H1 (cell line): ENCODE results near the gene CHAC1. TPM values are rescaled to one million over a fixed set of nuclear protein-coding genes. Genes with fewer than 3 reads are reported as not detected.
A peak's percentile ranks its signal among the peaks of the same experiment; 100 is the strongest.

ENCODE experiments used
- CTCF ChIA-PET: fragments of 300-600 bp; sonication (Branson Sonifier 250); formaldehyde crosslinking; loops from one replicate; lab custom pipeline; 2021; ENCODE audit not compliant: partially characterized antibody; lab: Charles Lee
- POLR2A ChIA-PET: fragments of 300-600 bp; sonication (Branson Sonifier 250); formaldehyde crosslinking; loops from one replicate; lab custom pipeline; 2021; ENCODE audit warnings: inconsistent platforms; ENCODE audit not compliant: partially characterized antibody; lab: Charles Lee
- DNase-seq, 2 experiments: peaks; one replicate each; pipeline versions ENCODE4 v3.0.0 to v3.0.0-alpha.2; 2010 to 2022; ENCODE audit warnings: low spot score in 2 of 2, low read depth in 1 of 2, mixed read lengths in 1 of 2
- FAIRE-seq: peaks from 2 replicates; lab custom pipeline; 2011; peaks lifted over from hg19 to GRCh38; lab: Jason Lieb, UNC
- H2AFZ ChIP-seq: 2 replicates; pipeline ENCODE4 v1.8.1; 2012; ENCODE audit warnings: low read length, inconsistent platforms
- H2AK5ac ChIP-seq: 2 replicates; pipeline ENCODE4 v1.6.1; 2013; ENCODE audit warnings: low read depth, low read length
- H2BK120ac ChIP-seq: replicated peaks from 2 replicates; pipeline ENCODE3; 2013; ENCODE audit warnings: low read depth, low read length, inconsistent platforms
- H2BK12ac ChIP-seq: 2 replicates; pipeline ENCODE4 v1.6.1; 2013; ENCODE audit warnings: low read depth, low read length
- H2BK15ac ChIP-seq: 2 replicates; pipeline ENCODE4 v1.6.1; 2013; ENCODE audit warnings: low read length
- H2BK20ac ChIP-seq: 2 replicates; pipeline ENCODE4 v1.6.1; 2013; ENCODE audit warnings: low read length
- H2BK5ac ChIP-seq: 2 replicates; pipeline ENCODE4 v1.6.1; 2013; ENCODE audit warnings: low read depth, low read length
- H3K14ac ChIP-seq: 2 replicates; pipeline ENCODE4 v1.6.1; 2013; ENCODE audit warnings: inconsistent platforms; ENCODE audit not compliant: insufficient read length
- H3K18ac ChIP-seq: 2 replicates; pipeline ENCODE4 v1.6.1; 2013; ENCODE audit warnings: low read length; ENCODE audit errors: extremely low read depth
- H3K23ac ChIP-seq: 2 replicates; pipeline ENCODE4 v1.6.1; 2013; ENCODE audit warnings: inconsistent platforms; ENCODE audit not compliant: insufficient read length
- H3K23me2 ChIP-seq: 2 replicates; pipeline ENCODE4 v1.6.1; 2013; ENCODE audit warnings: low read depth, low read length
- H3K27ac ChIP-seq: 2 replicates; pipeline ENCODE4 v1.6.1; 2011; ENCODE audit warnings: low read depth, low read length, inconsistent platforms
- H3K27me3 ChIP-seq, 4 experiments: replicated peaks in 1 of 4; 1 replicate in 1 of 4; 2 replicates in 3 of 4; pipeline versions ENCODE4 v1.6.1 to v1.8.1; 2011 to 2013; ENCODE audit warnings: low read length in 3 of 4, mild to moderate bottlenecking in 3 of 4, inconsistent platforms in 2 of 4, mixed read lengths in 2 of 4, moderate library complexity in 1 of 4; ENCODE audit not compliant: control insufficient read depth in 3 of 4, insufficient read depth in 3 of 4; ENCODE audit errors: extremely low read depth in 1 of 4
- H3K36me3 ChIP-seq, 4 experiments: 2 replicates each; pipeline versions ENCODE4 v1.6.1 to v1.8.1; 2011 to 2013; ENCODE audit warnings: mild to moderate bottlenecking in 4 of 4, low read length in 3 of 4, moderate library complexity in 2 of 4, control low read depth in 1 of 4, inconsistent platforms in 1 of 4; ENCODE audit not compliant: insufficient read depth in 4 of 4, control insufficient read depth in 2 of 4
- H3K4ac ChIP-seq: replicated peaks from 2 replicates; pipeline ENCODE3; 2013; ENCODE audit warnings: low read length, low read depth, mixed read lengths, inconsistent platforms; ENCODE audit not compliant: insufficient read length
- H3K4me1 ChIP-seq, 4 experiments: replicated peaks in 1 of 4; 1 replicate in 1 of 4; 2 replicates in 3 of 4; pipeline versions ENCODE4 v1.6.1 to v1.8.1; 2011 to 2013; ENCODE audit warnings: low read length in 3 of 4, inconsistent platforms in 2 of 4, mixed read lengths in 1 of 4; ENCODE audit not compliant: insufficient read depth in 4 of 4, control insufficient read depth in 3 of 4
- H3K4me2 ChIP-seq, 2 experiments: 2 replicates each; pipeline versions ENCODE4 v1.6.1 to v1.8.1; 2011 to 2013; ENCODE audit warnings: low read depth in 2 of 2, low read length in 2 of 2, control low read depth in 1 of 2, inconsistent platforms in 1 of 2, mild to moderate bottlenecking in 1 of 2; ENCODE audit not compliant: insufficient read depth in 1 of 2
- H3K4me3 ChIP-seq, 4 experiments: fragments of 200-600, 300-600 bp in 1 of 4; sonication (generic), shearing (Covaris generic), sonication (Bioruptor Twin) in 1 of 4; 2 replicates each; pipeline versions ENCODE4 v1.5.1 to v1.8.1; 2011 to 2016; ENCODE audit warnings: low read length in 4 of 4, low read depth in 3 of 4, control low read depth in 2 of 4, inconsistent platforms in 2 of 4, mild to moderate bottlenecking in 2 of 4, mixed read lengths in 1 of 4, moderate library complexity in 1 of 4; ENCODE audit not compliant: insufficient read depth in 2 of 4; ENCODE audit errors: extremely low read depth in 1 of 4
- H3K56ac ChIP-seq: replicated peaks from 2 replicates; pipeline ENCODE3; 2013; ENCODE audit warnings: low read depth, mild to moderate bottlenecking, mixed read lengths, low read length, inconsistent platforms; ENCODE audit not compliant: insufficient read length
- H3K79me1 ChIP-seq: 2 replicates; pipeline ENCODE4 v1.6.1; 2013; ENCODE audit warnings: low read depth, low read length, control low read depth
- H3K79me2 ChIP-seq, 2 experiments: 2 replicates each; pipeline versions ENCODE4 v1.6.1 to v1.8.1; 2012 to 2013; ENCODE audit warnings: low read length in 2 of 2, mild to moderate bottlenecking in 2 of 2, inconsistent platforms in 1 of 2; ENCODE audit not compliant: insufficient read depth in 2 of 2, control insufficient read depth in 1 of 2
- H3K9ac ChIP-seq, 4 experiments: replicated peaks in 1 of 4; 1 replicate in 1 of 4; 2 replicates in 3 of 4; pipeline versions ENCODE4 v1.6.1 to v1.8.1; 2011 to 2013; ENCODE audit warnings: low read depth in 3 of 4, low read length in 3 of 4, control low read depth in 2 of 4, mild to moderate bottlenecking in 2 of 4, moderate library complexity in 2 of 4, inconsistent platforms in 1 of 4; ENCODE audit errors: extremely low read depth in 1 of 4
- H3K9me3 ChIP-seq, 2 experiments: 2 replicates each; pipeline versions ENCODE4 v1.6.1 to v1.8.1; 2012 to 2013; ENCODE audit warnings: mild to moderate bottlenecking in 2 of 2, moderate library complexity in 2 of 2, control low read depth in 1 of 2, inconsistent platforms in 1 of 2, low read depth in 1 of 2, low read length in 1 of 2, mixed read lengths in 1 of 2; ENCODE audit not compliant: insufficient read depth in 2 of 2
- H4K20me1 ChIP-seq, 2 experiments: replicated peaks in 1 of 2; 2 replicates each; pipeline versions ENCODE3 to v1.8.1; 2011 to 2013; ENCODE audit warnings: inconsistent platforms in 2 of 2, low read length in 2 of 2, mild to moderate bottlenecking in 1 of 2; ENCODE audit not compliant: insufficient read depth in 2 of 2, control insufficient read depth in 1 of 2
- H4K5ac ChIP-seq: 2 replicates; pipeline ENCODE4 v1.6.1; 2013; ENCODE audit warnings: low read length, low read depth, mixed read lengths, inconsistent platforms; ENCODE audit not compliant: insufficient read length
- H4K8ac ChIP-seq: 2 replicates; pipeline ENCODE4 v1.8.0; 2013; ENCODE audit warnings: mild to moderate bottlenecking, moderate library complexity, low read length, inconsistent platforms; ENCODE audit not compliant: insufficient read depth; ENCODE audit errors: extremely low read depth
- H4K91ac ChIP-seq: replicated peaks from 2 replicates; pipeline ENCODE3; 2013; ENCODE audit warnings: low read length, mixed read lengths, inconsistent platforms; ENCODE audit not compliant: insufficient read length
- CHD2 ChIP-seq: IDR thresholded peaks from 2 replicates; pipeline ENCODE4 v1.6.1; 2012; ENCODE audit warnings: low read length, improper control_type of control experiment
- EP300 ChIP-seq, 2 experiments: IDR thresholded peaks; 1 replicate in 1 of 2; 2 replicates in 1 of 2; pipeline ENCODE4 v1.6.1; 2011 to 2012; ENCODE audit warnings: low read depth in 2 of 2, low read length in 2 of 2, mild to moderate bottlenecking in 2 of 2, borderline replicate concordance in 1 of 2, inconsistent platforms in 1 of 2, moderate library complexity in 1 of 2
- KDM1A ChIP-seq: fragments of 200-600, 300-600 bp; sonication (generic); IDR thresholded peaks from 2 replicates; pipeline ENCODE4 v1.7.1; 2016; ENCODE audit warnings: mild to moderate bottlenecking, low read length, borderline replicate concordance
- SP4 ChIP-seq: IDR thresholded peaks from 2 replicates; pipeline ENCODE4 v1.6.1; 2012; ENCODE audit warnings: low read length, inconsistent platforms
- YY1 ChIP-seq: IDR thresholded peaks from 2 replicates; pipeline ENCODE4 v1.6.1; 2011; ENCODE audit warnings: low read depth, mild to moderate bottlenecking, low read length
- WGBS, 2 experiments: shearing (Covaris generic) in 1 of 2; methylation state at CpG; one replicate each; pipeline versions ENCODE4 v1.1.6 to v1.1.7; 2013 to 2015; ENCODE audit warnings: low lambda C conversion rate in 2 of 2, mixed read lengths in 2 of 2, inconsistent platforms in 1 of 2, low coverage in 1 of 2, missing lambda C conversion rate in 1 of 2; ENCODE audit not compliant: insufficient replicate concordance in 2 of 2, insufficient coverage in 1 of 2, insufficient read length in 1 of 2; ENCODE audit errors: extremely low coverage in 1 of 2, missing lambda C conversion rate in 1 of 2; 5-methylcytosine and 5-hydroxymethylcytosine counted together
- polyA plus RNA-seq, 7 experiments: library from polyadenylated mRNA; depleted of rRNA in 3 of 7; stranded (reverse) in 5 of 7; unstranded in 2 of 7; fragments of >200 nt in 5 of 7; fragments of 200-250 nt in 2 of 7; gene quantifications; 1 replicate in 5 of 7; 2 replicates in 1 of 7; 4 replicates in 1 of 7; pipeline versions ENCODE4 v1.2.1 to v1.2.3, GENCODE V29; 2011 to 2013; ENCODE audit warnings: missing spikeins in 2 of 7, mixed read lengths in 2 of 7
- total RNA-seq: library from RNA; stranded (reverse); fragmentation: NEBNext Ultra II Directional; extraction: Animal tissue kit (Norgen Biotek cat#: 25700); gene quantifications from 2 replicates; pipeline ENCODE4 v1.2.1, GENCODE V29; 2021

Gene CHAC1
- total and polyA plus RNA-seq, 2 of the 8 experiments (the other 6 are each of a cell fraction or from before 2014, with no cell fraction given), result 34.3 to 159 TPM

- 92% methylated on average over 4 of the region's 4 CpGs; no CpG with 5 or more reads in 1 of the 2 experiments for WGBS, 2 experiments
- peaks cover 8 to 33% (median 12%) of the 10 kb centered on the region in 4 experiments for H3K36me3 ChIP-seq
- POLR2A ChIA-PET, result interaction anchor here (0.6 to 43.8 kb wide), 16 partner anchors 5 to 1266 kb away, joined by 3 to 1505 read pairs (median 5); partner anchors contain the start of genes CHAC1, DLL4, NUSAP1 and OIP5
Measured at GRCh38 chr15:40957041-40957555, 3.8 kb downstream of the CHAC1 start.

More at GRCh38 chr15:40957041-40957555, 3.8 kb downstream of the CHAC1 start:
- no peak overlapping the region for H3K23ac ChIP-seq
- no peak overlapping the region for H3K56ac ChIP-seq
- H2BK120ac ChIP-seq, result no peak overlapping the region
- H4K5ac ChIP-seq, result no peak overlapping the region
- no peak overlapping the region for H3K27ac ChIP-seq
- peaks cover 1 to 11% (median 8%) of the 10 kb centered on the region in 4 experiments; a peak in 6 of 7 replicates for H3K4me1 ChIP-seq
- peak overlapping the region; percentile 64; the same call in 1 of the 2 replicates for H4K8ac ChIP-seq
- H2AK5ac ChIP-seq, result no peak overlapping the region
- H2BK5ac ChIP-seq, result no peak overlapping the region
- peaks cover 0 to 28% of the 10 kb centered on the region in 2 experiments; a peak in 2 of 4 replicates for H3K79me2 ChIP-seq
- no peak overlapping the region for H2BK12ac ChIP-seq
- no peaks in the 10 kb centered on the region for H3K27me3 ChIP-seq
- peaks cover 0 to 12% of the 10 kb centered on the region in 2 experiments for H4K20me1 ChIP-seq
- no peak overlapping the region for H2AFZ ChIP-seq
- TF ChIP-seq EP300 (IDR thresholded peaks at IDR 0.05; ENCODE audit: borderline replicate concordance in 1 of 2, low read depth in 2 of 2, low read length in 2 of 2) (no peak), KDM1A (0 out of 2 replicates have a peak, but pooled peaks have one; percentile 45), CHD2 (no peak), YY1 (no peak), SP4 (no peak)
- H3K23me2 ChIP-seq, result peaks cover 10% of the 10 kb centered on the region
- no peak overlapping the region for H3K18ac ChIP-seq
- no peak overlapping the region for H2BK20ac ChIP-seq
- H2BK15ac ChIP-seq, result no peak overlapping the region
- no peak overlapping the region; a peak in 1 of 4 replicates for H3K4me2 ChIP-seq
- CTCF ChIA-PET, result interaction anchor here (1.1 to 4.7 kb wide), 5 partner anchors 15 to 62 kb away, joined by 3 to 48 read pairs (median 13); partner anchors contain the start of gene DLL4
- no peaks in the 10 kb centered on the region; the same call in 1 of the 2 replicates for H3K79me1 ChIP-seq
- H4K91ac ChIP-seq, result no peak overlapping the region
- no peak for DNase-seq
- H3K4me3 ChIP-seq, result no peak overlapping the region
- no peak for FAIRE-seq
- H3K14ac ChIP-seq, result no peak overlapping the region
- no peaks in the 10 kb centered on the region for H3K9me3 ChIP-seq
- H3K9ac ChIP-seq, result no peak overlapping the region
- H3K4ac ChIP-seq, result no peak overlapping the region
